ENCODE results near the gene GPR155. TPM values are rescaled to one million over a fixed set of nuclear protein-coding genes. Genes with fewer than 3 reads are reported as not detected.
A peak's percentile ranks its signal among the peaks of the same experiment; 100 is the strongest.

Gene GPR155
- 0.90 and 2.4 TPM in 2 replicates for total RNA-seq (2014; rRNA removed; shearing (Covaris generic))

- DNase-seq (ENCODE audit: low spot score): peak; percentile 32
Measured at GRCh38 chr2:174486563-174487107, at the start of gene GPR155. Gene GPR155, minus strand, starts transcription at chr2:174487029. Its CDS starts 5,073 bp downstream, at chr2:174481956.

GRCh38 chr2:174535757-174536703 is 49.2 kb upstream of the GPR155 start:
- DNase-seq (ENCODE audit: low spot score): no peak

- DNase-seq (ENCODE audit: low spot score): no peak
Measured at GRCh38 chr2:174535083-174535482, 48.3 kb upstream of the GPR155 start.

- DNase-seq (ENCODE audit: low spot score): no peak
Measured at GRCh38 chr2:174529916-174530315, 43.1 kb upstream of the GPR155 start.

GRCh38 chr2:174527959-174528358 is 41.1 kb upstream of the GPR155 start:
- no peak for DNase-seq (ENCODE audit: low spot score)

- no peak for DNase-seq (ENCODE audit: low spot score)
Measured at GRCh38 chr2:174527101-174527721, 40.4 kb upstream of the GPR155 start.

GRCh38 chr2:174524527-174524926 is 37.7 kb upstream of the GPR155 start:
- no peak for DNase-seq (ENCODE audit: low spot score)

- DNase-seq (ENCODE audit: low spot score): peak; percentile 10
Measured at GRCh38 chr2:174522553-174522952, 35.7 kb upstream of the GPR155 start.

- no peak for DNase-seq (ENCODE audit: low spot score)
Measured at GRCh38 chr2:174518395-174518794, 31.6 kb upstream of the GPR155 start.

- no peak for DNase-seq (ENCODE audit: low spot score)
Measured at GRCh38 chr2:174516501-174517378, 29.9 kb upstream of the GPR155 start.

GRCh38 chr2:174512345-174512744 is 25.5 kb upstream of the GPR155 start:
- DNase-seq (ENCODE audit: low spot score): no peak

GRCh38 chr2:174511580-174512260 is 24.9 kb upstream of the GPR155 start:
- DNase-seq (ENCODE audit: low spot score): no peak

- DNase-seq (ENCODE audit: low spot score): peak; percentile 18
Measured at GRCh38 chr2:174510583-174511189, 23.9 kb upstream of the GPR155 start.

GRCh38 chr2:174503161-174503809 is 16.5 kb upstream of the GPR155 start:
- DNase-seq (ENCODE audit: low spot score): no peak

- no peak for DNase-seq (ENCODE audit: low spot score)
Measured at GRCh38 chr2:174499371-174499770, 12.5 kb upstream of the GPR155 start.

- no peak for DNase-seq (ENCODE audit: low spot score)
Measured at GRCh38 chr2:174495365-174496012, 8.7 kb upstream of the GPR155 start.

- no peak for DNase-seq (ENCODE audit: low spot score)
Measured at GRCh38 chr2:174493549-174494331, 6.9 kb upstream of the GPR155 start.

GRCh38 chr2:174492963-174493431 is 6.2 kb upstream of the GPR155 start:
- no peak for DNase-seq (ENCODE audit: low spot score)

GRCh38 chr2:174491947-174492346 is 5.1 kb upstream of the GPR155 start:
- no peak for DNase-seq (ENCODE audit: low spot score)
